HepG2 (cell line): ENCODE results near the gene SHROOM1. TPM values are rescaled to one million over a fixed set of nuclear protein-coding genes. Genes with fewer than 3 reads are reported as not detected.

ENCODE experiments used
- ARID4A ChIP-seq: sonication (generic); formaldehyde crosslinking; IDR thresholded peaks from 2 replicates; pipeline ENCODE4 v1.5.0; 2020; ENCODE audit warnings: mild to moderate bottlenecking, missing genetic modification reagents, borderline replicate concordance
- FOXA3 ChIP-seq: IDR thresholded peaks from 2 replicates; pipeline ENCODE4 v1.6.1; 2016; ENCODE audit warnings: missing genetic modification reagents, missing compliant biosample characterization
- LCORL ChIP-seq, 2 experiments: fragments of 450-650 bp in 1 of 2; sonication (generic) in 1 of 2; formaldehyde crosslinking in 1 of 2; IDR thresholded peaks; 2 replicates each; pipeline versions ENCODE4 v1.5.0 to v1.6.1; 2017 to 2020; ENCODE audit warnings: antibody characterized with exemption in 1 of 2, missing genetic modification reagents in 1 of 2
- PAXIP1 ChIP-seq: sonication (generic); formaldehyde crosslinking; conservative IDR thresholded peaks from 2 replicates; pipeline ENCODE4 v1.4.0; 2020; ENCODE audit warnings: mild to moderate bottlenecking, missing genetic modification reagents, moderate library complexity
- ZMYM3 ChIP-seq: sonication (generic); formaldehyde crosslinking; IDR thresholded peaks from 2 replicates; pipeline ENCODE4 v1.5.1; 2020; ENCODE audit warnings: mild to moderate bottlenecking, missing genetic modification reagents
- ZNF780A ChIP-seq: sonication (generic); formaldehyde crosslinking; IDR thresholded peaks from 2 replicates; pipeline ENCODE4 v1.8.0; 2022; ENCODE audit warnings: mild to moderate bottlenecking, missing genetic modification reagents, moderate library complexity
- polyA plus RNA-seq, 8 experiments: library from polyadenylated mRNA; depleted of rRNA in 3 of 8; stranded (reverse) in 7 of 8; unstranded in 1 of 8; fragments of >200 nt; fragmentation: Illumina TruSeq in 4 of 8; extraction: Trizol in 4 of 8; gene quantifications; 2 replicates each; pipeline versions ENCODE4 v1.2.1 to v1.2.3, GENCODE V29; 2011 to 2016; ENCODE audit warnings: low read depth in 4 of 8, missing spikeins in 1 of 8, mixed read lengths in 1 of 8; ENCODE audit not compliant: insufficient read depth in 1 of 8
- total RNA-seq, 5 experiments: library from RNA; depleted of rRNA; stranded (reverse); fragments of >200 nt; fragmentation: Illumina TruSeq; extraction: Trizol; gene quantifications; 2 replicates each; pipeline ENCODE4 v1.2.3, GENCODE V29; 2016; ENCODE audit warnings: low read depth in 1 of 5
- TF ChIP-seq, protein P1 (sequence below): sonication (generic); formaldehyde crosslinking; IDR thresholded peaks from 2 replicates; pipeline ENCODE4 v1.4.0; 2020; ENCODE audit warnings: missing genetic modification reagents
- TF ChIP-seq, protein P2 (sequence below): sonication (generic); formaldehyde crosslinking; IDR thresholded peaks from 2 replicates; pipeline ENCODE4 v1.5.1; 2020; ENCODE audit warnings: mild to moderate bottlenecking, missing genetic modification reagents

Gene SHROOM1
- total and polyA plus RNA-seq, 2 of the 13 experiments (the other 11 are each of a cell fraction or from before 2014, with no cell fraction given), result 18.2 to 25.7 TPM

GRCh38 chr5:132807163-132807838 lies 23.1 kb downstream of the SHROOM1 start (continued):
- TF ChIP-seq, protein P1, sequence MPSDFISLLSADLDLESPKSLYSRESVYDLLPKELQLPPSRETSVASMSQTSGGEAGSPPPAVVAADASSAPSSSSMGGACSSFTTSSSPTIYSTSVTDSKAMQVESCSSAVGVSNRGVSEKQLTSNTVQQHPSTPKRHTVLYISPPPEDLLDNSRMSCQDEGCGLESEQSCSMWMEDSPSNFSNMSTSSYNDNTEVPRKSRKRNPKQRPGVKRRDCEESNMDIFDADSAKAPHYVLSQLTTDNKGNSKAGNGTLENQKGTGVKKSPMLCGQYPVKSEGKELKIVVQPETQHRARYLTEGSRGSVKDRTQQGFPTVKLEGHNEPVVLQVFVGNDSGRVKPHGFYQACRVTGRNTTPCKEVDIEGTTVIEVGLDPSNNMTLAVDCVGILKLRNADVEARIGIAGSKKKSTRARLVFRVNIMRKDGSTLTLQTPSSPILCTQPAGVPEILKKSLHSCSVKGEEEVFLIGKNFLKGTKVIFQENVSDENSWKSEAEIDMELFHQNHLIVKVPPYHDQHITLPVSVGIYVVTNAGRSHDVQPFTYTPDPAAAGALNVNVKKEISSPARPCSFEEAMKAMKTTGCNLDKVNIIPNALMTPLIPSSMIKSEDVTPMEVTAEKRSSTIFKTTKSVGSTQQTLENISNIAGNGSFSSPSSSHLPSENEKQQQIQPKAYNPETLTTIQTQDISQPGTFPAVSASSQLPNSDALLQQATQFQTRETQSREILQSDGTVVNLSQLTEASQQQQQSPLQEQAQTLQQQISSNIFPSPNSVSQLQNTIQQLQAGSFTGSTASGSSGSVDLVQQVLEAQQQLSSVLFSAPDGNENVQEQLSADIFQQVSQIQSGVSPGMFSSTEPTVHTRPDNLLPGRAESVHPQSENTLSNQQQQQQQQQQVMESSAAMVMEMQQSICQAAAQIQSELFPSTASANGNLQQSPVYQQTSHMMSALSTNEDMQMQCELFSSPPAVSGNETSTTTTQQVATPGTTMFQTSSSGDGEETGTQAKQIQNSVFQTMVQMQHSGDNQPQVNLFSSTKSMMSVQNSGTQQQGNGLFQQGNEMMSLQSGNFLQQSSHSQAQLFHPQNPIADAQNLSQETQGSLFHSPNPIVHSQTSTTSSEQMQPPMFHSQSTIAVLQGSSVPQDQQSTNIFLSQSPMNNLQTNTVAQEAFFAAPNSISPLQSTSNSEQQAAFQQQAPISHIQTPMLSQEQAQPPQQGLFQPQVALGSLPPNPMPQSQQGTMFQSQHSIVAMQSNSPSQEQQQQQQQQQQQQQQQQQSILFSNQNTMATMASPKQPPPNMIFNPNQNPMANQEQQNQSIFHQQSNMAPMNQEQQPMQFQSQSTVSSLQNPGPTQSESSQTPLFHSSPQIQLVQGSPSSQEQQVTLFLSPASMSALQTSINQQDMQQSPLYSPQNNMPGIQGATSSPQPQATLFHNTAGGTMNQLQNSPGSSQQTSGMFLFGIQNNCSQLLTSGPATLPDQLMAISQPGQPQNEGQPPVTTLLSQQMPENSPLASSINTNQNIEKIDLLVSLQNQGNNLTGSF (CRISPR knock-in tag), result no peak
- TF ChIP-seq FOXA3 (CRISPR knock-in tag) (peak; percentile 77), ZNF780A (CRISPR knock-in tag) (0 out of 2 replicates have a peak, but pooled peaks have one; percentile 27), ZMYM3 (CRISPR knock-in tag) (peak; percentile 84), PAXIP1 (CRISPR knock-in tag) (peak; percentile 98), ARID4A (peak; percentile 68; the same call in 1 of the 2 replicates), LCORL (IDR thresholded peaks at IDR 0.05) (no peak), LCORL (CRISPR knock-in tag; IDR thresholded peaks at IDR 0.05) (peak; percentile 93)
- TF ChIP-seq, protein P2, sequence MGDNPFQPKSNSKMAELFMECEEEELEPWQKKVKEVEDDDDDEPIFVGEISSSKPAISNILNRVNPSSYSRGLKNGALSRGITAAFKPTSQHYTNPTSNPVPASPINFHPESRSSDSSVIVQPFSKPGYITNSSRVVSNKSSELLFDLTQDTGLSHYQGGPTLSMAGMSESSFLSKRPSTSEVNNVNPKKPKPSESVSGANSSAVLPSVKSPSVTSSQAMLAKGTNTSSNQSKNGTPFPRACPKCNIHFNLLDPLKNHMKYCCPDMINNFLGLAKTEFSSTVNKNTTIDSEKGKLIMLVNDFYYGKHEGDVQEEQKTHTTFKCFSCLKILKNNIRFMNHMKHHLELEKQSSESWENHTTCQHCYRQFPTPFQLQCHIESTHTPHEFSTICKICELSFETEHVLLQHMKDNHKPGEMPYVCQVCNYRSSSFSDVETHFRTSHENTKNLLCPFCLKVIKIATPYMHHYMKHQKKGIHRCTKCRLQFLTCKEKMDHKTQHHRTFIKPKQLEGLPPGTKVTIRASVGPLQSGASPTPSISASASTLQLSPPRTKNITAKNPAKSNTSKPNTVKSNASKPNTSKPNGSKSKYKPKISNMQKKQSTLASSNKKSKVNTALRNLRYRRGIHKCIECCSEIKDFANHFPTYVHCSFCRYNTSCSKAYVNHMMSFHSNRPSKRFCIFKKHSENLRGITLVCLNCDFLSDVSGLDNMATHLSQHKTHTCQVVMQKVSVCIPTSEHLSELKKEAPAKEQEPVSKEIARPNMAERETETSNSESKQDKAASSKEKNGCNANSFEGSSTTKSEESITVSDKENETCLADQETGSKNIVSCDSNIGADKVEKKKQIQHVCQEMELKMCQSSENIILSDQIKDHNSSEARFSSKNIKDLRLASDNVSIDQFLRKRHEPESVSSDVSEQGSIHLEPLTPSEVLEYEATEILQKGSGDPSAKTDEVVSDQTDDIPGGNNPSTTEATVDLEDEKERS, result 0 out of 2 replicates have a peak, but pooled peaks have one; percentile 68
